HCT116 (cell line): ENCODE results near the gene SERPINF2. TPM values are rescaled to one million over a fixed set of nuclear protein-coding genes. Genes with fewer than 3 reads are reported as not detected.
"Not testable (repeated sequence)": the region's sequence is repeated elsewhere in the genome, so short reads cannot be mapped to it uniquely, and the experiment has no call there.

Source experiments
- ATAC-seq: fragments of 200-7000 bp; cut with Tn5 transposase; 2 replicates; pipeline ENCODE4 v1.9.1; 2020; ENCODE audit warnings: mild to moderate bottlenecking, moderate library complexity
- BruUV-seq: library from RNA; stranded (reverse); fragments of 400-500 nt; replicated peaks from 2 replicates; lab custom pipeline; 2021; lab: Mats Ljungman, UMichigan
- CTCF ChIA-PET: fragments of 300-600 bp; sonication (Branson Sonifier 250); formaldehyde crosslinking; loops from one replicate; lab custom pipeline; 2021; ENCODE audit warnings: antibody characterized with exemption; lab: Charles Lee
- POLR2A ChIA-PET: fragments of 300-600, 350-600 bp; sonication (Branson Sonifier 250); formaldehyde crosslinking; loops from one replicate; lab custom pipeline; 2021; ENCODE audit warnings: antibody characterized with exemption; lab: Charles Lee
- RAD21 ChIA-PET, 2 experiments: fragments of 300-600 bp; sonication (Branson Sonifier 250); formaldehyde crosslinking; loops; one replicate each; lab custom pipeline; 2023; ENCODE audit warnings: low total read pairs in 2 of 2; ENCODE audit not compliant: uncharacterized antibody in 2 of 2, unreplicated experiment in 2 of 2, low non-redundant PET in 1 of 2; lab: Charles Lee
- DNase-seq: peaks from one replicate; pipeline ENCODE4 v3.0.0-alpha.2; 2010; ENCODE audit warnings: low read depth, low spot score
- H2AFZ ChIP-seq: fragments of 200-600 bp; shearing (Covaris generic), sonication (generic); 2 replicates; pipeline ENCODE4 v1.6.1; 2017; ENCODE audit warnings: low read depth, mixed run types, mixed read lengths, antibody characterized with exemption, low read length; ENCODE audit not compliant: poor library complexity, severe bottlenecking
- H3K27ac ChIP-seq: 2 replicates; pipeline ENCODE4 v1.5.1; 2012; ENCODE audit warnings: low read depth, low read length
- H3K27me3 ChIP-seq: fragments of 200-600 bp; sonication (generic); 2 replicates; pipeline ENCODE4 v1.6.1; 2016; ENCODE audit warnings: mixed run types, low read length, mixed read lengths; ENCODE audit not compliant: insufficient read depth
- H3K36me3 ChIP-seq, 2 experiments: fragments of 200-500 bp in 1 of 2; fragments of 200-600 bp in 1 of 2; sonication (Bioruptor generic) in 1 of 2; sonication (generic) in 1 of 2; 2 replicates each; pipeline versions ENCODE4 v1.5.1 to v1.6.1; 2014 to 2016; ENCODE audit warnings: low read length in 2 of 2, inconsistent platforms in 1 of 2, mixed read lengths in 1 of 2, mixed run types in 1 of 2; ENCODE audit not compliant: insufficient read depth in 2 of 2, control insufficient read depth in 1 of 2
- H3K4me1 ChIP-seq, 2 experiments: fragments of 200-600 bp in 1 of 2; sonication (generic) in 1 of 2; 2 replicates each; pipeline versions ENCODE4 v1.5.1 to v1.6.1; 2012 to 2017; ENCODE audit warnings: low read length in 2 of 2, inconsistent platforms in 1 of 2, mild to moderate bottlenecking in 1 of 2, mixed read lengths in 1 of 2, mixed run types in 1 of 2, moderate library complexity in 1 of 2; ENCODE audit not compliant: insufficient read depth in 2 of 2, control insufficient read depth in 1 of 2
- H3K4me2 ChIP-seq: fragments of 200-600 bp; sonication (generic); 2 replicates; pipeline ENCODE4 v1.6.1; 2017; ENCODE audit warnings: mixed run types, low read length, mixed read lengths
- H3K4me3 ChIP-seq, 2 experiments: fragments of 200-600 bp in 1 of 2; sonication (generic) in 1 of 2; replicated peaks in 1 of 2; 2 replicates each; pipeline ENCODE4 v1.5.1; 2011 to 2016; ENCODE audit warnings: low read length in 2 of 2, control low read depth in 1 of 2, low read depth in 1 of 2, mild to moderate bottlenecking in 1 of 2, mixed read lengths in 1 of 2, mixed run types in 1 of 2
- H3K79me2 ChIP-seq: fragments of 200-600 bp; sonication (generic); 2 replicates; pipeline ENCODE4 v1.6.1; 2017; ENCODE audit warnings: mild to moderate bottlenecking, mixed run types, low read length, moderate library complexity, mixed read lengths; ENCODE audit not compliant: insufficient read depth
- H3K9ac ChIP-seq: fragments of 200-600 bp; sonication (generic); 2 replicates; pipeline ENCODE4 v1.6.1; 2016; ENCODE audit warnings: low read length, mixed read lengths
- H3K9me2 ChIP-seq: fragments of 200-600 bp; sonication (generic), shearing (Covaris generic); 2 replicates; pipeline ENCODE4 v1.6.1; 2017; ENCODE audit warnings: mixed run types, mild to moderate bottlenecking, moderate library complexity; ENCODE audit not compliant: insufficient read depth
- H3K9me3 ChIP-seq, 2 experiments: fragments of 200-500 bp in 1 of 2; fragments of 200-600 bp in 1 of 2; sonication (Bioruptor generic) in 1 of 2; sonication (generic) in 1 of 2; 2 replicates each; pipeline ENCODE4 v1.6.1; 2014 to 2017; ENCODE audit warnings: low read length in 2 of 2, mixed read lengths in 2 of 2, inconsistent platforms in 1 of 2, low read depth in 1 of 2, mild to moderate bottlenecking in 1 of 2, mixed run types in 1 of 2, moderate library complexity in 1 of 2; ENCODE audit not compliant: control insufficient read depth in 1 of 2, insufficient read depth in 1 of 2
- H4K20me1 ChIP-seq: fragments of 200-600 bp; sonication (generic), shearing (Covaris generic); 2 replicates; pipeline ENCODE4 v1.6.1; 2017; ENCODE audit warnings: mixed run types, mild to moderate bottlenecking, moderate library complexity; ENCODE audit not compliant: insufficient read depth
- CBX3 ChIP-seq: IDR thresholded peaks from 2 replicates; pipeline ENCODE4 v1.6.1; 2012; ENCODE audit warnings: low read depth
- EGR1 ChIP-seq: IDR thresholded peaks from 2 replicates; pipeline ENCODE4 v1.6.1; 2012; ENCODE audit warnings: low read depth
- ELF1 ChIP-seq: IDR thresholded peaks from 2 replicates; pipeline ENCODE4 v1.6.1; 2012; ENCODE audit warnings: low read depth, borderline replicate concordance
- EZH2phosphoT487 ChIP-seq: fragments of 200-600 bp; IDR thresholded peaks from 2 replicates; pipeline ENCODE4 v1.6.1; 2018; ENCODE audit warnings: antibody characterized with exemption, borderline replicate concordance
- JUND ChIP-seq: IDR thresholded peaks from 2 replicates; pipeline ENCODE4 v1.6.1; 2012
- POLR2A ChIP-seq: IDR thresholded peaks from 2 replicates; pipeline ENCODE4 v1.7.0; 2011; ENCODE audit warnings: borderline replicate concordance; ENCODE audit not compliant: insufficient read depth, insufficient read length; ENCODE audit errors: extremely low read depth
- RAD21 ChIP-seq: IDR thresholded peaks from 2 replicates; pipeline ENCODE4 v1.6.1; 2012; ENCODE audit warnings: low read depth, mild to moderate bottlenecking
- SIN3A ChIP-seq: IDR thresholded peaks from 2 replicates; pipeline ENCODE4 v1.6.1; 2012; ENCODE audit warnings: low read depth
- SP1 ChIP-seq: IDR thresholded peaks from 2 replicates; pipeline ENCODE4 v1.6.1; 2012; ENCODE audit warnings: low read depth
- TCF7L2 ChIP-seq: IDR thresholded peaks from 2 replicates; pipeline ENCODE4 v1.7.0; 2011; ENCODE audit warnings: borderline replicate concordance, inconsistent platforms; ENCODE audit not compliant: insufficient read depth, insufficient read length; ENCODE audit errors: extremely low read depth
- ZNF274 ChIP-seq: fragments of 200-500 bp; sonication (Bioruptor generic); IDR thresholded peaks from 2 replicates; pipeline ENCODE4 v1.6.1; 2014; ENCODE audit warnings: mild to moderate bottlenecking, low read depth, low read length, inconsistent platforms
- intact Hi-C: fragments of 100-400 bp; cut with micrococcal nuclease; formaldehyde crosslinking; loops from 2 replicates; pipeline ENCODE4 v1.10.0; 2022
- total RNA-seq: library from RNA; stranded (reverse); gene quantifications from one replicate; pipeline ENCODE4 v1.2.1, GENCODE V29; 2021; ENCODE audit not compliant: unreplicated experiment

The SERPINF2 gene
- total RNA-seq, 1 experiment from 2014 or later, result 2.5 TPM

DNA sequence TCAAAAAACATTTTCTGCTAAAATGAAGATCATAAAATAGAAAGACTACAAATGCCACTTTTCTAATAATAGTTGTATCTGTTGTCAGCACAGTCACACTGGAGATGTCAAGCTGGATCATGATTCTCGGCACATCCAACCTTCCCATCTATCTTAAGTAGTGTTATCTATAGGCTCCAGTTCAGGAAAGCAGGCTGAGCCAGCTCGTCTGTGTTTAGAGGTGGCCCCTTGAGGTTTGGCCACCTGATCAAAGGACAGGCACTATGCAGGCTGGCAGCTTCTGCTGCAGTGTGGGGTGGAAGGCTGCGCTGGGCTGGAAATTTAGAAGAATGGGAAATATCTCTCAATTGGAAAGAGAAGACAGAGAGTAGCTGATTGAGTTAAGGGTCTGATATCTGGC lies 54.7 kb downstream of the SERPINF2 start:
- POLR2A ChIA-PET, result no interaction called here

DNA sequence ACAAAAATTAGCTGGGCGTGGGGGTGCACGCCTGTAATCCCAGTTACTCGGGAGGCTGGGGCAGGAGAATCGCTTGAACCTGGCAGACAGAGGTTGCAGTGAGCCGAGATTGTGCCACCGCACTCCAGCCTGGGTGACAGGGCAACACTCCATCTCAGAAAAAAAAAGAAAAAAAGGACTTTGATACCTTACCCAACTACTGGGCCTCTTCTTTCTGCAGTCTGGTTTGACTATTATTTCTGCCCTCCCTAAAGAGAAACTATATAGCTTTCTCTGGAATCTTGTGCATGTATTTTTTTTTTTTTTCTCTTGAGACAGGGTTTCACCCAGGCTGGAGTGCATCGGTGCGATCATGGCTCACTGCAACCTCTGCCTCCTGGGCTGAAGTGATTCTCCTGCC lies 55.2 kb downstream of the SERPINF2 start:
- intact Hi-C loops, H3K27ac ChIP-seq, ATAC-seq, H3K9me3 ChIP-seq, H3K9ac ChIP-seq, DNase-seq, RAD21 ChIA-PET, H4K20me1 ChIP-seq, POLR2A ChIA-PET, H3K4me3 ChIP-seq, H3K27me3 ChIP-seq, H3K9me2 ChIP-seq, CTCF ChIA-PET, H2AFZ ChIP-seq, BruUV-seq, H3K4me2 ChIP-seq, H3K4me1 ChIP-seq: not testable (repeated sequence)
- Histone ChIP-seq H3K36me3 (peaks cover 7 to 12% of the 10 kb centered on the region in 2 experiments), H3K79me2 (peaks cover 46% of the 10 kb centered on the region)

More for the DNA sequence above, 54.7 kb downstream of the SERPINF2 start:
- no peak for DNase-seq
- Histone ChIP-seq H3K79me2 (peaks cover 50% of the 10 kb centered on the region), H3K4me1 (no peaks in the 10 kb centered on the region), H3K4me3 (no peak overlapping the region), H3K36me3 (peaks cover 7 to 12% of the 10 kb centered on the region in 2 experiments), H3K27me3 (no peaks in the 10 kb centered on the region), H3K9me3 (no peaks in the 10 kb centered on the region), H3K9ac (no peak overlapping the region), H3K9me2 (no peaks in the 10 kb centered on the region), H3K4me2 (no peak overlapping the region), H4K20me1 (no peaks in the 10 kb centered on the region), H3K27ac (no peak overlapping the region), H2AFZ (no peak overlapping the region)
- ChIA-PET RAD21 (no interaction called here), CTCF (no interaction called here)
- no TSS peak for BruUV-seq
- intact Hi-C loops, result no loop called here
- ATAC-seq, result no peak
- no peak for TF ChIP-seq EGR1
- TF ChIP-seq JUND, result no peak
- TF ChIP-seq TCF7L2, result no peak
- TF ChIP-seq POLR2A, result no peak
- no peak for TF ChIP-seq RAD21
- TF ChIP-seq ZNF274, result no peak
- TF ChIP-seq CBX3, result no peak
- no peak for TF ChIP-seq SP1
- TF ChIP-seq ELF1, result no peak
- TF ChIP-seq EZH2phosphoT487, result no peak
- no peak for TF ChIP-seq SIN3A
